ENCODE results near the gene LHFPL6. TPM values are rescaled to one million over a fixed set of nuclear protein-coding genes. Genes with fewer than 3 reads are reported as not detected.

Gene LHFPL6
- total and polyA plus RNA-seq, 2 experiments from 2014 or later, result 7.8 to 9.5 TPM

DNA sequence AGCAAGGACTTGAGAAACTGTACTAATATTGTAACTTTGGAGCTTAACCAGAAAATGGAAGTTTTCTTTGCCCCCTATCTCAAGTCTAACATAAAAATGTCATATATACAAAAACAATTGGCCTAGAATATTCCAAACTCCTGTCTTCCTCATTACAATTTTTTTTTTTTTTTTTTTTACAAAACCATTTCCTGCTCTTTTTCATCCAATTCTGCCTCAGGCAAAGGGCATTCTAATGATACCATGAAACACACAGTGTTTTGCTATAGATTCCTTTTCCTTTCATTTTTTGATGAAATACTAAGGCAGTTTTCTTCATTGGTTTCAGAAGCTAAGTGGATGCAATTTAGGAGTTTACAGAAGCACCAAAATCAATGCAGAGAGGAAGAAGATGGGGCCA lies 119.7 kb downstream of the LHFPL6 start (continued):
- TF ChIP-seq, protein P1, sequence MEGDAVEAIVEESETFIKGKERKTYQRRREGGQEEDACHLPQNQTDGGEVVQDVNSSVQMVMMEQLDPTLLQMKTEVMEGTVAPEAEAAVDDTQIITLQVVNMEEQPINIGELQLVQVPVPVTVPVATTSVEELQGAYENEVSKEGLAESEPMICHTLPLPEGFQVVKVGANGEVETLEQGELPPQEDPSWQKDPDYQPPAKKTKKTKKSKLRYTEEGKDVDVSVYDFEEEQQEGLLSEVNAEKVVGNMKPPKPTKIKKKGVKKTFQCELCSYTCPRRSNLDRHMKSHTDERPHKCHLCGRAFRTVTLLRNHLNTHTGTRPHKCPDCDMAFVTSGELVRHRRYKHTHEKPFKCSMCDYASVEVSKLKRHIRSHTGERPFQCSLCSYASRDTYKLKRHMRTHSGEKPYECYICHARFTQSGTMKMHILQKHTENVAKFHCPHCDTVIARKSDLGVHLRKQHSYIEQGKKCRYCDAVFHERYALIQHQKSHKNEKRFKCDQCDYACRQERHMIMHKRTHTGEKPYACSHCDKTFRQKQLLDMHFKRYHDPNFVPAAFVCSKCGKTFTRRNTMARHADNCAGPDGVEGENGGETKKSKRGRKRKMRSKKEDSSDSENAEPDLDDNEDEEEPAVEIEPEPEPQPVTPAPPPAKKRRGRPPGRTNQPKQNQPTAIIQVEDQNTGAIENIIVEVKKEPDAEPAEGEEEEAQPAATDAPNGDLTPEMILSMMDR (conservative IDR thresholded peaks at IDR 0.05; ENCODE audit: low read depth in 2 of 2), result no peak
- TF ChIP-seq JUNB (IDR thresholded peaks at IDR 0.05; ENCODE audit: unreplicated experiment) (no peak), NANOG (IDR thresholded peaks at IDR 0.05; ENCODE audit: borderline replicate concordance) (no peak), ZNF114 (CRISPR knock-in tag; IDR thresholded peaks at IDR 0.05) (no peak), EZH2phosphoT487 (IDR thresholded peaks at IDR 0.05; ENCODE audit: unreplicated experiment) (no peak), CREB1 (CRISPR knock-in tag; IDR thresholded peaks at IDR 0.05; ENCODE audit: low read depth) (no peak)

DNA sequence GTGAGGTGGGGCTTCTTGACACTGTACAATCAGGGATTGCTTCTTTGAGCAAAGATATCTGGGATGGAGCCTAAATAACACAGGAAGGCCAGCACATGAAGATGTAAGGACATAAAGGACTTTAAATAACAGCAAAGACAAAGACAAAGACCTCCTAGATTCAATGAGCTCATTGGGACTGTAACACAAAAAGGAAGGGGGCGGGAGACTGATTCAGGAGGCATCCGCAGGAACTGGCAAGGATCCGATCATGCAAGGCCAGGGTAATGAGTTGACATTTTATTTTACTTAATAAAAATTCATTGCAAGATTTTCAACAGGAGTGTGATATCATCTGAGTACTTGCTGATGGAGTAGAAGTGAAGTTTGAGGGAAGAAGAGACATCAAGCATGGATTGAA lies 121.5 kb downstream of the LHFPL6 start:
- Mint-ChIP-seq H3K27me3 (ENCODE audit: insufficient read depth, low read depth, poor library complexity) (no peaks in the 10 kb centered on the region), H3K36me3 (ENCODE audit: low read depth) (no peaks in the 10 kb centered on the region), H3K4me1 (peaks cover 42% of the 10 kb centered on the region), H3K4me3 (no peak overlapping the region), H3K9me3 (no peaks in the 10 kb centered on the region), H3K27ac (no peak overlapping the region)
- 0 out of 2 replicates have a peak, but pooled peaks cover 3% of the 10 kb centered on the region for H3F3A ChIP-seq (replicated peaks; ENCODE audit: low read depth)
- H3K4me3 ChIP-seq, result no peak overlapping the region
- no peak overlapping the region for H2AFZ ChIP-seq
- H3K4me1 ChIP-seq (ENCODE audit: insufficient read depth), result peaks cover 47% of the 10 kb centered on the region
- no peaks in the 10 kb centered on the region for H3K36me3 ChIP-seq (ENCODE audit: insufficient read depth)
- H3K27ac ChIP-seq (ENCODE audit: low read depth), result no peak overlapping the region
- no peaks in the 10 kb centered on the region for H3K27me3 ChIP-seq (ENCODE audit: insufficient read depth)
- H3K4me2 ChIP-seq, result no peak overlapping the region
- 0 out of 2 replicates have a peak, but pooled peaks cover 11% of the 10 kb centered on the region for H3K9me2 ChIP-seq (ENCODE audit: insufficient read depth)
- H3K79me2 ChIP-seq (replicated peaks; ENCODE audit: insufficient read depth), result no peaks in the 10 kb centered on the region
- no peak for DNase-seq (ENCODE audit: low spot score)
- H4K20me1 ChIP-seq (replicated peaks; ENCODE audit: insufficient read depth), result no peaks in the 10 kb centered on the region
- no peak for ATAC-seq
- TF ChIP-seq, protein P2, sequence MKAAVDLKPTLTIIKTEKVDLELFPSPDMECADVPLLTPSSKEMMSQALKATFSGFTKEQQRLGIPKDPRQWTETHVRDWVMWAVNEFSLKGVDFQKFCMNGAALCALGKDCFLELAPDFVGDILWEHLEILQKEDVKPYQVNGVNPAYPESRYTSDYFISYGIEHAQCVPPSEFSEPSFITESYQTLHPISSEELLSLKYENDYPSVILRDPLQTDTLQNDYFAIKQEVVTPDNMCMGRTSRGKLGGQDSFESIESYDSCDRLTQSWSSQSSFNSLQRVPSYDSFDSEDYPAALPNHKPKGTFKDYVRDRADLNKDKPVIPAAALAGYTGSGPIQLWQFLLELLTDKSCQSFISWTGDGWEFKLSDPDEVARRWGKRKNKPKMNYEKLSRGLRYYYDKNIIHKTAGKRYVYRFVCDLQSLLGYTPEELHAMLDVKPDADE (IDR thresholded peaks at IDR 0.05), result no peak
- TF ChIP-seq, protein P3, sequence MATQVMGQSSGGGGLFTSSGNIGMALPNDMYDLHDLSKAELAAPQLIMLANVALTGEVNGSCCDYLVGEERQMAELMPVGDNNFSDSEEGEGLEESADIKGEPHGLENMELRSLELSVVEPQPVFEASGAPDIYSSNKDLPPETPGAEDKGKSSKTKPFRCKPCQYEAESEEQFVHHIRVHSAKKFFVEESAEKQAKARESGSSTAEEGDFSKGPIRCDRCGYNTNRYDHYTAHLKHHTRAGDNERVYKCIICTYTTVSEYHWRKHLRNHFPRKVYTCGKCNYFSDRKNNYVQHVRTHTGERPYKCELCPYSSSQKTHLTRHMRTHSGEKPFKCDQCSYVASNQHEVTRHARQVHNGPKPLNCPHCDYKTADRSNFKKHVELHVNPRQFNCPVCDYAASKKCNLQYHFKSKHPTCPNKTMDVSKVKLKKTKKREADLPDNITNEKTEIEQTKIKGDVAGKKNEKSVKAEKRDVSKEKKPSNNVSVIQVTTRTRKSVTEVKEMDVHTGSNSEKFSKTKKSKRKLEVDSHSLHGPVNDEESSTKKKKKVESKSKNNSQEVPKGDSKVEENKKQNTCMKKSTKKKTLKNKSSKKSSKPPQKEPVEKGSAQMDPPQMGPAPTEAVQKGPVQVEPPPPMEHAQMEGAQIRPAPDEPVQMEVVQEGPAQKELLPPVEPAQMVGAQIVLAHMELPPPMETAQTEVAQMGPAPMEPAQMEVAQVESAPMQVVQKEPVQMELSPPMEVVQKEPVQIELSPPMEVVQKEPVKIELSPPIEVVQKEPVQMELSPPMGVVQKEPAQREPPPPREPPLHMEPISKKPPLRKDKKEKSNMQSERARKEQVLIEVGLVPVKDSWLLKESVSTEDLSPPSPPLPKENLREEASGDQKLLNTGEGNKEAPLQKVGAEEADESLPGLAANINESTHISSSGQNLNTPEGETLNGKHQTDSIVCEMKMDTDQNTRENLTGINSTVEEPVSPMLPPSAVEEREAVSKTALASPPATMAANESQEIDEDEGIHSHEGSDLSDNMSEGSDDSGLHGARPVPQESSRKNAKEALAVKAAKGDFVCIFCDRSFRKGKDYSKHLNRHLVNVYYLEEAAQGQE (IDR thresholded peaks at IDR 0.05; ENCODE audit: unreplicated experiment), result no peak
- TF ChIP-seq STAT1 (IDR thresholded peaks at IDR 0.05; ENCODE audit: unreplicated experiment) (no peak), POLR2AphosphoS5 (IDR thresholded peaks at IDR 0.05; ENCODE audit: low read depth) (no peak), ZNF331 (CRISPR knock-in tag; IDR thresholded peaks at IDR 0.05; ENCODE audit: low read depth) (no peak), EZH2phosphoT487 (IDR thresholded peaks at IDR 0.05; ENCODE audit: unreplicated experiment) (no peak), NANOG (IDR thresholded peaks at IDR 0.05; ENCODE audit: borderline replicate concordance) (no peak), JUNB (IDR thresholded peaks at IDR 0.05; ENCODE audit: unreplicated experiment) (no peak), EZH2 (IDR thresholded peaks at IDR 0.05; ENCODE audit: low read depth, unreplicated experiment) (no peak), ZNF114 (CRISPR knock-in tag; IDR thresholded peaks at IDR 0.05) (no peak)
- TF ChIP-seq, protein P1 (conservative IDR thresholded peaks at IDR 0.05; ENCODE audit: low read depth in 2 of 2), result no peak

Measured in GM23338 (cell line).